Ectodermal cell (in vitro differentiated cells): ENCODE data around the gene PLXNB1.
"Not testable (repeated sequence)": the region's sequence is repeated elsewhere in the genome, so short reads cannot be mapped to it uniquely, and the experiment has no call there.

Source experiments
- H3K27ac ChIP-seq: 2 replicates; pipeline ENCODE4 v1.7.0; 2013; ENCODE audit warnings: mild to moderate bottlenecking, low read depth, low read length; ENCODE audit not compliant: insufficient read depth, poor library complexity, severe bottlenecking
- H3K27me3 ChIP-seq: 2 replicates; pipeline ENCODE4 v1.7.0; 2013; ENCODE audit warnings: mild to moderate bottlenecking, low read length; ENCODE audit not compliant: insufficient read depth, control insufficient read depth, poor library complexity, severe bottlenecking
- H3K36me3 ChIP-seq: one replicate; pipeline ENCODE4 v1.7.0; 2013; ENCODE audit warnings: low read length; ENCODE audit not compliant: control insufficient read depth, insufficient read depth
- H3K4me1 ChIP-seq: one replicate; pipeline ENCODE4 v1.7.0; 2013; ENCODE audit warnings: low read length; ENCODE audit not compliant: control insufficient read depth, insufficient read depth
- H3K4me3 ChIP-seq: 2 replicates; pipeline ENCODE4 v1.7.0; 2013; ENCODE audit warnings: low read depth, low read length, control low read depth; ENCODE audit not compliant: insufficient read depth
- H3K9me3 ChIP-seq: 2 replicates; pipeline ENCODE4 v1.7.0; 2013; ENCODE audit warnings: mild to moderate bottlenecking, low read length, moderate library complexity; ENCODE audit not compliant: control insufficient read depth
- WGBS, 2 experiments: methylation state at CpG; one replicate each; pipeline ENCODE4 v1.1.7; 2013; ENCODE audit warnings: missing lambda C conversion rate in 2 of 2; 5-methylcytosine and 5-hydroxymethylcytosine counted together

PLXNB1 gene

DNA sequence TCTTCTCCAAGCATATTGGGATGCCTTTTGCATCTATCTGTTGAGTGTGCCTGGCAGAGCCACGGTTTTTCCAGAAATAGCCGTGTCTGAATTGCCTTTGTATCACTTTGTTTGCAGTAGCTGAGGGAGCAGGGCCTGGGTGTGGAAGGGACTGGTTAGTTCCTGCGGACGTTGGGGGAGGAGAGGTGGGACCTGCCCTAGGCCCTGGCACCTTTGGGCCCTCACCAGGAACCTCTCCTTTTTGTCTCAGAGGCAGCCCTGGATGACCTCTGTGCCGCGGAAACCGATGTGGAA is 35.3 kb upstream of the PLXNB1 start:
- peaks cover 8% of the 10 kb centered on the region for H3K36me3 ChIP-seq
- peak overlapping the region; percentile 99 for H3K27ac ChIP-seq
- H3K4me1 ChIP-seq = peaks cover 25% of the 10 kb centered on the region
- H3K27me3 ChIP-seq = no peaks in the 10 kb centered on the region
- no peaks in the 10 kb centered on the region for H3K9me3 ChIP-seq
- WGBS, 2 experiments = 58 to 67% methylated on average over 7 of the region's 7 CpGs
- no peak overlapping the region for H3K4me3 ChIP-seq

DNA sequence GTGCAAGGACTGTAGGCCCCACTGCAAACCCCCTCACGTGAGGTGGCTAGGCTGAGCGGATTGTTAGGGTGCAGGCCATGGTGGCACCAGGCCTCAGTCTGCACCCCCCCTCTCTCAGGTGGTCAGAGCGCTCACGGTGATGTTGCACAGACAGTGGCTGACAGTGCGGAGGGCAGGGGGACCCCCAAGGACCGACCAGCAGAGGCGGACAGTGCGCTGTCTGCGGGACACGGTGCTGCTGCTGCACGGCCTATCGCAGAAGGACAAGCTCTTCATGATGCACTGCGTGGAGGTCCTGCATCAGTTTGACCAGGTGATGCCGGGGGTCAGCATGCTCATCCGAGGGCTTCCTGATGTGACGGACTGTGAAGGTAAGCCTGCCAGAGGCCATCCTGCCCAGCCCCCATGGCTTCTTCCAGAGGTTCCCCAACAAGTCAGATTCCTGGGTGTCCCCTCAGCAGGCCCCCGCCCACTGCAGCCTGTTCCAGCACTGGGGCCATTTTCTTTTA is 34.9 kb upstream of the PLXNB1 start:
- Histone ChIP-seq H3K4me3 (no peak overlapping the region), H3K36me3 (peaks cover 12% of the 10 kb centered on the region), H3K27me3 (no peaks in the 10 kb centered on the region), H3K4me1 (peaks cover 25% of the 10 kb centered on the region), H3K9me3 (no peaks in the 10 kb centered on the region), H3K27ac (peak overlapping the region; percentile 99)
- 95 to 97% methylated on average over 17 of the region's 17 CpGs for WGBS, 2 experiments

DNA sequence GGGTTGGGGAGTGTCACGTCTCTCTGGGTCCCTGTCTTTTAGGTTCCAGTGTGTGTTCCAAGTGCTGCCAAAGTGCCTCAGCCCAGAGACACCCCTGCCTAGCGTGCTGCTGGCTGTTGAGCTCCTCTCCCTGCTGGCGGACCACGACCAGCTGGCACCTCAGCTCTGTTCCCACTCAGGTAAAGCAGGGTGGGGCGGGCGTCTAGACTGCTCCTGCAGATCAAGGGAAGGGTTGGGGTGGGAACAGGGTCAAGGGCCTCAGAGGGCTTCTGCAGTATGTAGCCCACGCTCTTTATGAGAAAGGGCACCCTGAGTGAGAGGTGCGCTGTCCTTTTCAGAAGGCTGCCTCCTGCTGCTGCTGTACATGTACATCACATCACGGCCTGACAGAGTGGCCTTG is 33.8 kb upstream of the PLXNB1 start:
- H3K4me3 ChIP-seq = no peak overlapping the region
- H3K4me1 ChIP-seq = peaks cover 25% of the 10 kb centered on the region
- peaks cover 22% of the 10 kb centered on the region for H3K36me3 ChIP-seq
- WGBS, 2 experiments = 88 to 90% methylated on average over 9 of the region's 9 CpGs
- no peak overlapping the region for H3K27ac ChIP-seq
- H3K27me3 ChIP-seq = no peaks in the 10 kb centered on the region
- H3K9me3 ChIP-seq = no peaks in the 10 kb centered on the region

- H3K36me3 ChIP-seq = peaks cover 31% of the 10 kb centered on the region
- 95 to 96% methylated on average over 7 of the region's 7 CpGs for WGBS, 2 experiments
- H3K9me3 ChIP-seq, H3K27me3 ChIP-seq, H3K27ac ChIP-seq, H3K4me3 ChIP-seq: not testable (repeated sequence)
- H3K4me1 ChIP-seq = peaks cover 19% of the 10 kb centered on the region
Measured at GRCh38 chr3:48461767-48462166, 31.9 kb upstream of the PLXNB1 start.

DNA sequence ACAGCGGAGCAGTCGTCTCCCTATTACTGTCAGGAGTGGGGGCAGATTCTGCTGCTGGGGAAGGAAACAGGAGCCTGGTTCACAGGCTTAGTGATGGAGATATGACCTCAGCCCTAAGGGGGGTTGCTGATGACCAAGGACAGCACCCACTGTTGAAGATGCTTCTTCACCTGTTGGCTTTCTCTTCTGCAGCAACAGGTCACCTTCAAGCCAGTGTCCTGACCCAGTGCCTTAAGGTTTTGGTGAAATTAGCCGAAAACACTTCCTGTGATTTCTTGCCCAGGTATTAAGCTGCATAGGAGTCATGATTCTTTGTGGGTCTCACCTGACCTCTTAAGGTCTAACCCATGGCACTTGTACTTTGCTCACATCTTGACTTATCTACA is 30.6 kb upstream of the PLXNB1 start:
- no peak overlapping the region for H3K27ac ChIP-seq
- no peaks in the 10 kb centered on the region for H3K27me3 ChIP-seq
- peaks cover 8% of the 10 kb centered on the region for H3K4me1 ChIP-seq
- no peaks in the 10 kb centered on the region for H3K9me3 ChIP-seq
- no peak overlapping the region for H3K4me3 ChIP-seq
- WGBS, 2 experiments = 96 to 98% methylated on average over 3 of the region's 3 CpGs
- peaks cover 38% of the 10 kb centered on the region for H3K36me3 ChIP-seq

- WGBS, 2 experiments = 93 to 95% methylated on average over 7 of the region's 7 CpGs
- no peak overlapping the region for H3K4me3 ChIP-seq
- no peak overlapping the region for H3K27ac ChIP-seq
- H3K36me3 ChIP-seq = peaks cover 41% of the 10 kb centered on the region
- H3K27me3 ChIP-seq = no peaks in the 10 kb centered on the region
- no peaks in the 10 kb centered on the region for H3K9me3 ChIP-seq
- peaks cover 3% of the 10 kb centered on the region for H3K4me1 ChIP-seq
Measured at GRCh38 chr3:48459773-48460516, 30.1 kb upstream of the PLXNB1 start.

- Histone ChIP-seq H3K4me3 (no peak overlapping the region), H3K27me3 (no peaks in the 10 kb centered on the region), H3K9me3 (no peaks in the 10 kb centered on the region), H3K4me1 (no peaks in the 10 kb centered on the region), H3K36me3 (peaks cover 46% of the 10 kb centered on the region), H3K27ac (no peak overlapping the region)
- 95 to 96% methylated on average over 3 of the region's 3 CpGs for WGBS, 2 experiments
Measured at GRCh38 chr3:48459331-48459730, 29.4 kb upstream of the PLXNB1 start.

DNA sequence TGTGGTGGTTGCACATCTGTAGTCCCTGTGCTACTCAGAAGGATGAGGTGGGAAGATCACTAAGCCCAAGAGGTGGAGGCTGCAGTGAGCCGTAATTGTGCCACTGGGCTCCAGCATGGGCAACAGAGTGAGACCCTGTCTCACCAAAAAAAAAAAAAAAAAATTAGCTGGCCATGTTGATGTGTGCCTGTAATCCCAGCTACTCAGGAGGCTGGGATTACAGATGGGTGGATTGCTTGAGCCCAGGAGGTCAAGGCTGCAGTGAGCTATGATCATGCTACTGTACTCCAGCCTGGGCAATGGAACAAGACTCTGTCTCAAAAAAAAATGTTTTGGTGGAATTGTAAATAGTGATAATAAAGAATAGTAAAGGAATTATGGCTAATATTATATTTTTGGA is 26.6 kb upstream of the PLXNB1 start:
- Histone ChIP-seq H3K27me3 (no peaks in the 10 kb centered on the region), H3K4me1 (no peaks in the 10 kb centered on the region), H3K4me3 (no peak overlapping the region), H3K9me3 (no peaks in the 10 kb centered on the region), H3K27ac (no peak overlapping the region), H3K36me3 (peaks cover 67% of the 10 kb centered on the region)
- WGBS, 2 experiments = 100% methylated on average over 1 of the region's 1 CpG

DNA sequence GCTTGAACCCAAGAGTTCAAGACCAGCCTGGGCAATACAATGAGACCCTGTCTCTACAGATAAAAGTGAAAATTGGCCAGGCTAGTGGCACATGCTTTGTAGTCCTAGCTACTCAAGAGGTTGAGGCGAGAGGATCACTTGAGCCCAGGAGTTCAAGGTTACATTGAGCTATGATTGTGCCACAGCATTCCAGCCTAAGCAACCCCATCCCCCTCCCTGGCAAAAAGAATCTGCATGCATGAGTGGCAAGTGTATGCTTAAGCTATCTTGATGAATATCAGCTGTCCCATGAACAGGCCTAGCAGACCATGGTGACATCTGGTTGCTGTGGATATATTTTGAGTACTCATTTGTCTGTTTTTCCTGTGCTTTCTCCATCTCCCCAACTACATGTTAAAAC is 21.4 kb upstream of the PLXNB1 start:
- no peaks in the 10 kb centered on the region for H3K27me3 ChIP-seq
- no peak overlapping the region for H3K27ac ChIP-seq
- H3K4me1 ChIP-seq = peaks cover 10% of the 10 kb centered on the region
- H3K36me3 ChIP-seq = peaks cover 34% of the 10 kb centered on the region
- no peaks in the 10 kb centered on the region for H3K9me3 ChIP-seq
- no peak overlapping the region for H3K4me3 ChIP-seq
- 88 to 92% methylated on average over 1 of the region's 1 CpG for WGBS, 2 experiments

DNA sequence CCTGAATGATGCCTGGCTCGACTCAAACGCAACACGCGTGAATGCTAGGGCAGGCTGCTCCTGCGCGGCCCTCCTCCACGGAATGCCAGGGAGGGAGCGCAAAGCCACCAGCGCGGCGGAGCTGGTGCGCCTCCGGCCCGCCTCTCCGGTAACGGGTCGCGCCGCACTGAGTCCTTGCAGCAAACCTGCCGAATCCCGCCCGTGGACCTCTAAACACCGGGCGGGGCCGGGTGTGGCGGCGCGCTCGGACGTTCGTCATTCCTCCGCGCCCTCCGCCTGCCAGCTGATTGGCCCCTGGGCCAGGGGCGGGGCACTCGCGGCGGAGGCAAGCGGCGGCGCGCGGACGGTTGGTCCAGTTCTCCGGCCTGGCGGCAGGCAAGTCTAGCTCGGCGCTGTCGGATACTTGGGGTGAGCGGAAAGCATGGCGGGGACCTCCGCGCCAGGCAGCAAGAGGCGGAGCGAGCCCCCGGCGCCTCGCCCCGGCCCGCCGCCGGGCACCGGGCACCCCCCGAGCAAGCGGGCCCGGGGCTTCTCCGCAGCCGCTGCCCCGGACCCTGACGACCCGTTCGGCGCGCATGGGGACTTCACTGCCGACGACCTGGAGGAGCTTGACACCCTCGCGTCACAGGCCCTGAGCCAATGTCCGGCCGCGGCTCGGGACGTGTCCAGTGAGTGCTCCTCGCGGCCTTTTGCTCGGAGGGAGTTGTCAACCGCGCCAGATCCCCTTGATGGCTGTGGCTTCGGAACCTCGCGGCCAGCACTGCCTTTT is 16.7 kb upstream of the PLXNB1 start, which contains the start of gene ATRIP:
Gene ATRIP, plus strand, starts transcription at position 313 of the 769 bp plus-strand sequence. Its CDS starts 109 bp downstream, at position 422.
- H3K4me3 ChIP-seq = peak within 1 kb of the TSS; percentile 96
- H3K36me3 ChIP-seq = peaks cover 14% of the 10 kb centered on the region
- peaks cover 19% of the 10 kb centered on the region for H3K4me1 ChIP-seq
- no peaks in the 10 kb centered on the region for H3K27me3 ChIP-seq
- H3K9me3 ChIP-seq = no peaks in the 10 kb centered on the region
- WGBS, 2 experiments = 0% methylated on average over 91 of the region's 91 CpGs
- H3K27ac ChIP-seq = peak within 1 kb of the TSS; percentile 90
